ENCODE data around the gene CD58.
"Not testable (repeated sequence)": the region's sequence is repeated elsewhere in the genome, so short reads cannot be mapped to it uniquely, and the experiment has no call there.

Gene CD58

GRCh38 chr1:116597388-116597787 is 26.6 kb upstream of the CD58 start:
- POLR2A ChIA-PET; DNase-seq (ENCODE audit: extremely low spot score): not testable (repeated sequence)
- CTCF ChIA-PET = interaction anchor here (1.3 to 4.1 kb wide), 6 partner anchors 13 to 458 kb away, joined by 3 to 55 read pairs (median 12); partner anchors contain the start of gene IGSF3

- CTCF ChIA-PET = interaction anchor here (1.0 to 4.1 kb wide), 11 partner anchors 12 to 458 kb away, joined by 3 to 55 read pairs (median 5); partner anchors contain the start of gene IGSF3
- DNase-seq (ENCODE audit: extremely low spot score); POLR2A ChIA-PET: not testable (repeated sequence)
Measured at GRCh38 chr1:116596742-116597307, 26.0 kb upstream of the CD58 start.

- CTCF ChIA-PET = interaction anchor here (0.9 to 4.1 kb wide), 15 partner anchors 12 to 457 kb away, joined by 3 to 55 read pairs (median 4); partner anchors contain the start of gene IGSF3
- peak; percentile 33 for TF ChIP-seq CTCF (IDR thresholded peaks at IDR 0.05; ENCODE audit: control extremely low read depth, extremely low read depth, low read depth, missing control alignments)
- DNase-seq (ENCODE audit: extremely low spot score); POLR2A ChIA-PET: not testable (repeated sequence)
Measured at GRCh38 chr1:116595946-116596741, 25.3 kb upstream of the CD58 start.

GRCh38 chr1:116595065-116595840 is 24.4 kb upstream of the CD58 start:
- DNase-seq (ENCODE audit: extremely low spot score); POLR2A ChIA-PET: not testable (repeated sequence)
- CTCF ChIA-PET = interaction anchor here (0.9 to 4.1 kb wide), 12 partner anchors 11 to 456 kb away, joined by 3 to 55 read pairs (median 4); partner anchors contain the start of gene IGSF3

- CTCF ChIA-PET = interaction anchor here (3.9 to 4.1 kb wide), 2 partner anchors 10 to 16 kb away, joined by 43 to 55 read pairs; no protein-coding TSS in a partner anchor
- POLR2A ChIA-PET; DNase-seq (ENCODE audit: extremely low spot score): not testable (repeated sequence)
Measured at GRCh38 chr1:116593977-116594376, 23.2 kb upstream of the CD58 start.

- CTCF ChIA-PET = interaction anchor here (4.1 kb wide), 1 partner anchor 9 kb away, joined by 43 read pairs; no protein-coding TSS in a partner anchor
- POLR2A ChIA-PET; DNase-seq (ENCODE audit: extremely low spot score): not testable (repeated sequence)
Measured at GRCh38 chr1:116593401-116593800, 22.6 kb upstream of the CD58 start.

- POLR2A ChIA-PET; CTCF ChIA-PET; DNase-seq (ENCODE audit: extremely low spot score): not testable (repeated sequence)
Measured at GRCh38 chr1:116591951-116592605, 21.3 kb upstream of the CD58 start.

- DNase-seq (ENCODE audit: extremely low spot score); POLR2A ChIA-PET; CTCF ChIA-PET: not testable (repeated sequence)
Measured at GRCh38 chr1:116591006-116591950, 20.5 kb upstream of the CD58 start.

GRCh38 chr1:116590359-116591005 is 19.7 kb upstream of the CD58 start:
- CTCF ChIA-PET; POLR2A ChIA-PET; DNase-seq (ENCODE audit: extremely low spot score): not testable (repeated sequence)

GRCh38 chr1:116589101-116589735 is 18.4 kb upstream of the CD58 start:
- DNase-seq (ENCODE audit: extremely low spot score); POLR2A ChIA-PET: not testable (repeated sequence)
- CTCF ChIA-PET = interaction anchor here (2.2 kb wide), 1 partner anchor 15 kb away, joined by 10 read pairs; no protein-coding TSS in a partner anchor

Measured in GM10248 (cell line).